ENCODE data around the gene MDM2.
A peak's percentile ranks its signal among the peaks of the same experiment; 100 is the strongest.
"Not testable (repeated sequence)": the region's sequence is repeated elsewhere in the genome, so short reads cannot be mapped to it uniquely, and the experiment has no call there.

MDM2 gene

GRCh38 chr12:68854554-68854953 is 46.6 kb downstream of the MDM2 start:
- DNase-seq: no peak

GRCh38 chr12:68855111-68855510 is 47.1 kb downstream of the MDM2 start:
- DNase-seq: no peak

DNA sequence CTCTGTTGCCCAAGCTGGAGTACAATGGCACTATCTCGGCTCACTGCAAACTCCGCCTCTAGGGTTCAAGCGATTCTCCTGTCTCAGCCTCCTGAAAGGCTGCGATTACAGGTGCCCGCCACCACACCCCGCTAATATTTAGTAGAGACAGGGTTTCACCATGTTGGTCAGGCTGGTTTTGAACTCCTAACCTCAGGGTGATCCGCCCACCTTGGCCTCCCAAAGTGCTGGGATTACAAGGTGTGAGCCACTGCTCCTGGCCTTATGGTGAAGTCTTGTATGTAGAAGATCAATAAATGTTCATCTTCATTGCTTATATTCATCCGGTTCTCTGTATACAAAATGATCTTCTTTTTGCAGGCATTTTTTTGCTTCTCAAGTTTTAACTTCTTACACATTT is 47.8 kb downstream of the MDM2 start:
- no peak for DNase-seq

DNA sequence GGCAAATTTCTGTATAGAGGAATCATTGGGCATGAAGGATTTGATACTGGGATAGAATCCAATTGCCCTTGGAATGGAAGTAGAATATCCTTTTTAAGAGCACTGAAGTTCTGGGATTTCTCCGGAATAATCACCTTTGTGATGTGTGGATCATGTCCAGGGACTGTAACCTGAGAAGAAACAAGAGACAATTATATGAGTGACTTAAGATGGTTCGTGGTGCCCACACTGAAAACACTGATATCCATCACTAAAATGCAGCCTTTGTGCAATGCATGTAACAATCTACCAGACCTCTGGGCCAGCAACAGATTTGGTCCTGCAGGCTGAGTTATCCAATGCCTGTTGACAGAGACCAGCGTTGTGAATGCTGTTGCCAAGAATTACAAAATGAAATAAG is 48.5 kb downstream of the MDM2 start:
- no peak for DNase-seq

- DNase-seq: no peak
Measured at GRCh38 chr12:68861890-68862289, 53.9 kb downstream of the MDM2 start.

DNA sequence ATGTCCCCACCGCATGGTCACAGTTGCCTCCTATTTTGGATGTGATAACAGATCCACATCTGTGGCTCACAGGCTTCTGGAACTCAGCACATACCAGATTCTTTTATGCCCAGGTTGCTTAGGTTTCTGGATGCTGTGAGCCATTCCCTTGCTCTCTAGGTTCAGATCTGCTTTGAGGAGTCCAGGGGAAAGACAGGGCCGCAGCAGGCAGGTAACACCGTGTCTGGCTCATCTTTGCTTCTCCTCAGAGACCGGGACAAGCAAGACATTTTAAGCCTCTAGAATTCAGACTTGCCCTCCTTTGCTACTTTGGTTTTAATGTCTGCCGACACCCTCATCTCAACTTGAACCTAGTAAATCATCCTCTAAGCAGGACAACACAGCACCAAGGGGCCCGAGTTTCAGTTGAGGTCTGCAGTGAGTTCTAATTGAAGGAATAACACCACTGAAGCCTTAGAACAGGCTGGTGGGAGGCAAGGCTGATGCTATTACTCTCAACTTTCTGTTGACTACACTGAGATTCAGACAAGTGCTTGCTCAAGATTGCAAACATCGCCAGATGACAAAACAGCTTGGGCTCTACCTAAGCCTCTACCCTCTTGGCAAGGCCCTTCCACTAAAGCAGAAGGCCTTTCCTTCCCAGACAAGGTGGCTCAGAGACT is 55.3 kb downstream of the MDM2 start:
- no peak for DNase-seq

- not testable (repeated sequence) for DNase-seq
Measured at GRCh38 chr12:68863886-68864454, 56.0 kb downstream of the MDM2 start.

- DNase-seq: no peak
Measured at GRCh38 chr12:68864604-68865003, 56.6 kb downstream of the MDM2 start.

DNA sequence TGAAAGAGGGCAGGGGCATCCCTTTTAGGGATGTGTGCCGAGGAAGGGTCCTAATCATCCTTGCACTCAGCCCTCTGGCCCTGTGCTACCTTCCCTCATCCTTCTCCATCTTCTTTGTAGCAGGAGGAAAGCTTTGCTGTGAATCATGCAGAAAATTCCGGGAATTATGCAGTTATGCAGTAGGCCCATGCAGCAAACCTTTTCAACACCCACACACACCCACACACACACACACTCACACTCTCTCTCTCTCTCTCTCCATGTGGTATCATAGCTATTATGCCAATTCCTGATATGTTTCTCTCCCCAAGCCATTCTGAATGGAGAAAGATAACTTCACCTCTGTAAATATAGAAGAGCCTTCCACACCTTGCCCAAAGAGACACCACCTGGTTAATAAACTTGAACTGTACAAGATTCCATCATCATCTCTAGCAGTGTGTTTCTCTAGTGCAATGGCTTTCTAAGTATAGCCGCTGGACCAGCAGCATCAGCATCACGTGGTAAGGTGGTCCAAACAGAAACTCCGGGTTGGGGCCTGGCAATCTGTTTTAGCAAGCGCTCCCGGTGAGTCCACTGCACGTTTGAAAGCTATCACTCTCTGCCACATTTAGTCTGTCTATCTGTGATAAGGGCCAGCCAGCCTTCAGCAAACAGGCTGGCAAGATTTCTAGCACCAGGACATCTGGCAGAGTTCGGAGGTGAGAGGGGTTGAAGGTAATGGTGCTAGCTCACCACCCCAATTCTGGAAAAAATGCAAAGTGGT is 57.6 kb downstream of the MDM2 start:
- no peak for DNase-seq

GRCh38 chr12:68866950-68867349 is 59.0 kb downstream of the MDM2 start:
- no peak for DNase-seq

- DNase-seq: no peak
Measured at GRCh38 chr12:68867606-68868005, 59.6 kb downstream of the MDM2 start.

GRCh38 chr12:68868043-68868790 is 60.2 kb downstream of the MDM2 start:
- DNase-seq: no peak

GRCh38 chr12:68870011-68870410 is 62.0 kb downstream of the MDM2 start:
- DNase-seq: no peak

GRCh38 chr12:68870443-68870842 is 62.5 kb downstream of the MDM2 start:
- DNase-seq: no peak

DNA sequence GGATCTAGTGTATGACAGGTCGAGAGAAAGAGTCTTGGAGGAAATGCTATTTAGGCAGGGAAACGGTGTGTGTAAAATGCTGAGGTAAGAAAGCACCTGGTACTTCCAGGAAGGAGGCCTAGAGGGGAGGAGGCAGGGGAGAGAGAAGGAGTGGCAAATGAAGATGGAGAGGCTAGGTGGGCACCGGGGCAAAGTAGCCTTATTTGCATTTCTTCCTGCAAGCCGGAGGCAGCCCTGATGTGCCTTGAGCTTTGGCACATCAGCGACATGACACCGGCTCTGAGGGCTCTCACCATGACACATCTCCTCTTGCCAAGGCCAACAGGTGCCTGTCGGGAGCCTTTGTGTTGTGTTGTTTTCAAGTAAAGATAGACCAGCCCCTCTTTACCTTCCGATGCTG is 63.4 kb downstream of the MDM2 start:
- DNase-seq: no peak

DNA sequence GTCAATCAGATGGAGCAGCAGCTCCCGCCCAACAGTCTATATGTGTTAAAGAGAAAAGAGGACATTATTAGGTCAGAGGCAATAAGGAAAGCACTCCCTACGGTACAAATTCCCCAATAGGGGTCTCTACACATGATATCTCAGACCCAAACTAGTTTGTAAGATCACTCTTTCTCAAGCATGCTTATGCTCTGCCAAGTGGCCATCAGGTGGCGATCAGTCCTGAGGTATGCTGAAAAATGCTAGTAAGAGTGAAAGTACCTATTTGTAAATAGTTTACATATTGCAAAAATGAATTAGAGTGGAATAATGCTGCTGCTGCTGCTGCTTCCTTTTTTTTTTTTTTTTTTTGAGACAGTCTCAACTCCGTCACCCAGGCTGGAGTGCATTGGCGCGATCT is 63.9 kb downstream of the MDM2 start:
- DNase-seq: no peak

- no peak for DNase-seq
Measured at GRCh38 chr12:68873316-68873715, 65.3 kb downstream of the MDM2 start.

- DNase-seq: peak; percentile 19
Measured at GRCh38 chr12:68876461-68876860, 68.5 kb downstream of the MDM2 start.

GRCh38 chr12:68877583-68877982 is 69.6 kb downstream of the MDM2 start:
- DNase-seq: no peak

- DNase-seq: no peak
Measured at GRCh38 chr12:68878283-68878682, 70.3 kb downstream of the MDM2 start.

GRCh38 chr12:68878846-68879245 is 70.9 kb downstream of the MDM2 start:
- no peak for DNase-seq

DNA sequence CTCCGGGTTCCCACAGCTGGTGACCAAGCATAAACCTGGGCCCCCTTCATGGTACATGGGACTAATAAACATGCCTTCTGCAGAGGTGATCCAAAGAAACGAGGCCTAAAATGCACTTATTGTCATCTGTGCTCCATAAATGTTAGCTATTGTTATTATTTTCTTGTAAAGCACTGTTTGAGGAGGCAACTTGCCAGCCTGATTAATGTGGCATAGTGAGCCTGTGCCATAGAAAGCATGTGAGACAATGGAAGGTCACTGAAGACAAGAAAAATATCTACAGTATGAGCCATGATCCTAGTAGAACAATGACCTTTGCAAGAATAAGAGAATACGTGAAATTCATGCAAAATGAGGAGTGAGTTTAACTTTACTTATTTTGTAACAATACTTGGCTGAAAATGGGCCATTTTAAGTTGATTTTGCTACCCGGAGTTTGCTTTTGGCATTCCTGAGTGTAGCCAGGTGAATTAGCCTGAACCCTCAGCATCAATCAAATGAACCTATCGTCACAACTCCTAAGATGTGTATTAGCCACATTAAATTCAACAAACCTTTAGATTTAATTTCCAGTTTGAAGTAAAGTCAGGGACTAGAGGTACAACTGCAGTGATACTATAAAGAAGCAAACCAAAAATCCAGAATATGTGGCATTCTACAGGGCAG is 72.8 kb downstream of the MDM2 start:
- no peak for DNase-seq

Measured in KG1 (cell line).